ENCODE data around the gene ELOB. TPM values are rescaled to one million over a fixed set of nuclear protein-coding genes. Genes with fewer than 3 reads are reported as not detected.
"Not testable (repeated sequence)": the region's sequence is repeated elsewhere in the genome, so short reads cannot be mapped to it uniquely, and the experiment has no call there.

ELOB gene
- total RNA-seq, 4 donors from 2014 or later, result 66.8 to 243 (median 220) TPM

GRCh38 chr16:2734844-2735515, 42.1 kb downstream of the ELOB start:
- no peaks in the 10 kb centered on the region for H3K9me3 ChIP-seq
- H3K27ac ChIP-seq, result no peak overlapping the region
- no peak for DNase-seq
- H3K27me3 ChIP-seq, result no peaks in the 10 kb centered on the region
- TF ChIP-seq POLR2A (IDR thresholded peaks at IDR 0.05) (no peak), CTCF (IDR thresholded peaks at IDR 0.05) (no peak)
- no peaks in the 10 kb centered on the region for H3K4me1 ChIP-seq
- no peak overlapping the region for H3K4me3 ChIP-seq
- H3K36me3 ChIP-seq, result no peaks in the 10 kb centered on the region

GRCh38 chr16:2728034-2728433, 49.0 kb downstream of the ELOB start:
- Histone ChIP-seq H3K36me3 (no peaks in the 10 kb centered on the region), H3K27me3 (no peaks in the 10 kb centered on the region), H3K4me3 (no peak overlapping the region), H3K27ac (no peak overlapping the region), H3K4me1 (no peaks in the 10 kb centered on the region), H3K9me3 (no peaks in the 10 kb centered on the region)
- TF ChIP-seq POLR2A (IDR thresholded peaks at IDR 0.05), result no peak
- TF ChIP-seq CTCF (IDR thresholded peaks at IDR 0.05), result no peak
- DNase-seq, result no peak

GRCh38 chr16:2726923-2727322, 50.2 kb downstream of the ELOB start:
- H3K9me3 ChIP-seq, result no peaks in the 10 kb centered on the region
- H3K36me3 ChIP-seq, result no peaks in the 10 kb centered on the region
- H3K4me3 ChIP-seq, result no peak overlapping the region
- H3K27me3 ChIP-seq, result no peaks in the 10 kb centered on the region
- H3K27ac ChIP-seq, result no peak overlapping the region
- TF ChIP-seq CTCF (IDR thresholded peaks at IDR 0.05) (no peak), POLR2A (IDR thresholded peaks at IDR 0.05) (no peak)
- no peaks in the 10 kb centered on the region for H3K4me1 ChIP-seq
- DNase-seq, result no peak

GRCh38 chr16:2724816-2725348, 52.2 kb downstream of the ELOB start:
- no peak for TF ChIP-seq POLR2A (IDR thresholded peaks at IDR 0.05)
- no peak for DNase-seq
- H3K9me3 ChIP-seq, result no peaks in the 10 kb centered on the region
- H3K36me3 ChIP-seq, result no peaks in the 10 kb centered on the region
- H3K27me3 ChIP-seq, result no peaks in the 10 kb centered on the region
- no peak overlapping the region for H3K27ac ChIP-seq
- no peak overlapping the region for H3K4me3 ChIP-seq
- H3K4me1 ChIP-seq, result peaks cover 0 to 9% (median 3%) of the 10 kb centered on the region in 4 donors

GRCh38 chr16:2724088-2724676, 52.9 kb downstream of the ELOB start:
- no peak for DNase-seq
- TF ChIP-seq POLR2A (IDR thresholded peaks at IDR 0.05) (no peak), CTCF (IDR thresholded peaks at IDR 0.05) (no peak)
- Histone ChIP-seq H3K4me3 (no peak overlapping the region), H3K27ac (no peak overlapping the region), H3K4me1 (peaks cover 0 to 15% (median 3%) of the 10 kb centered on the region in 4 donors), H3K27me3 (no peaks in the 10 kb centered on the region), H3K36me3 (no peaks in the 10 kb centered on the region), H3K9me3 (no peaks in the 10 kb centered on the region)

- H3K36me3 ChIP-seq, DNase-seq, H3K27me3 ChIP-seq, H3K9me3 ChIP-seq: not testable (repeated sequence)
- Histone ChIP-seq H3K4me3 (peak overlapping the region; percentile 54 to 87 (median 72)), H3K4me1 (peaks cover 0 to 15% (median 3%) of the 10 kb centered on the region in 4 donors), H3K27ac (peak overlapping the region; percentile 56 to 91 (median 79))
These were observed 55.4 kb downstream of the ELOB start for GRCh38 chr16:2721634-2722173.

Small RNA genes lying within 50 kb of the gene (small RNA-seq; reads per million reads assigned to genes)
- 0 reads per million in 2 donors for gene SNORA3C

Other genes starting within 250 kb of the ELOB start
- gene CEMP1, start 245.9 kb downstream of the ELOB start, total RNA-seq, result 10 to 100 TPM in 1 of 4 donors, 1 to 10 TPM in 1, not detected in 2; 9.4 to 11.4 TPM
- gene PDPK1, start 239.3 kb downstream of the ELOB start, total RNA-seq, result 100 to 1,000 TPM in 1 of 4 donors, 10 to 100 TPM in 3; 38.8 to 128 (median 85.1) TPM
- 10 to 100 TPM; 23.1 to 85.6 (median 56.4) TPM for gene KCTD5, start 94.8 kb downstream of the ELOB start, total RNA-seq
- 1 to 10 TPM in 2 of 4 donors, not detected in 2; 1.2 TPM for gene PRSS27, start 57.1 kb downstream of the ELOB start, total RNA-seq
- gene SRRM2, start 24.6 kb downstream of the ELOB start, total RNA-seq, result 1,000 to 10,000 TPM in 3 of 4 donors, 100 to 1,000 TPM in 1; 683 to 3,742 (median 1,673) TPM
- not detected for gene PRSS33, start 10.3 kb upstream of the ELOB start, total RNA-seq
- gene PRSS41, start 21.2 kb upstream of the ELOB start, total RNA-seq, result not detected
- gene PRSS21, start 40.0 kb upstream of the ELOB start, total RNA-seq, result under 1 TPM in 1 of 4 donors, not detected in 3; 0.88 TPM
- gene ZG16B, start 53.0 kb upstream of the ELOB start, total RNA-seq, result 10 to 100 TPM in 1 of 4 donors, 1 to 10 TPM in 3; 2.5 to 13.0 (median 5.5) TPM
- 1 to 10 TPM in 3 of 4 donors, not detected in 1; 1.4 to 1.9 (median 1.8) TPM for gene PRSS22, start 80.9 kb upstream of the ELOB start, total RNA-seq
- 10 to 100 TPM; 40.8 to 61.3 (median 53.1) TPM for gene FLYWCH2, start 105.9 kb upstream of the ELOB start, total RNA-seq
- gene FLYWCH1, start 134.7 kb upstream of the ELOB start, total RNA-seq, result 10 to 100 TPM; 30.1 to 67.4 (median 46.8) TPM
- 1 to 10 TPM in 1 of 4 donors, under 1 TPM in 1, not detected in 2; 0.40 to 1.6 TPM for gene KREMEN2, start 187.0 kb upstream of the ELOB start, total RNA-seq
- gene PAQR4, start 192.1 kb upstream of the ELOB start, total RNA-seq, result 10 to 100 TPM in 1 of 4 donors, 1 to 10 TPM in 3; 6.3 to 13.2 (median 9.2) TPM
- gene PKMYT1, start 203.2 kb upstream of the ELOB start, total RNA-seq, result 10 to 100 TPM in 1 of 4 donors, 1 to 10 TPM in 3; 4.3 to 23.9 (median 6.0) TPM
- 1 to 10 TPM in 3 of 4 donors, under 1 TPM in 1; 0.76 to 2.5 (median 1.2) TPM for gene CLDN9, start 235.6 kb upstream of the ELOB start, total RNA-seq
- gene CLDN6, start 240.9 kb upstream of the ELOB start, total RNA-seq, result not detected
- gene TNFRSF12A, start 243.1 kb upstream of the ELOB start, total RNA-seq, result 10 to 100 TPM in 3 of 4 donors, 1 to 10 TPM in 1; 4.1 to 56.4 (median 39.8) TPM
- gene HCFC1R1, start 246.7 kb upstream of the ELOB start, total RNA-seq, result 10 to 100 TPM; 14.0 to 38.0 (median 34.1) TPM
- gene THOC6, start 246.8 kb upstream of the ELOB start, total RNA-seq, result 10 to 100 TPM in 3 of 4 donors, 1 to 10 TPM in 1; 9.6 to 64.4 (median 27.1) TPM